HG02678 (cell line): ENCODE data around the gene LONP1.
"Not testable (repeated sequence)": the region's sequence is repeated elsewhere in the genome, so short reads cannot be mapped to it uniquely, and the experiment has no call there.

Experiments used
- ATAC-seq: cut with Tn5 transposase; IDR thresholded peaks from one replicate; pipeline ENCODE4 v1.9.1; 2021; ENCODE audit warnings: mild to moderate bottlenecking, moderate library complexity; ENCODE audit not compliant: unreplicated experiment

Gene LONP1

GRCh38 chr19:5719961-5720790, at the start of gene LONP1, which contains the start of gene CATSPERD:
Gene LONP1, minus strand, starts transcription at chr19:5720146. Its CDS starts 14 bp downstream, at chr19:5720132.
Gene CATSPERD, plus strand, starts transcription at chr19:5720637. Its CDS starts 101 bp downstream, at chr19:5720738.
- peak; percentile 90 for ATAC-seq

- ATAC-seq = no peak
Measured at GRCh38 chr19:5767949-5768348, 48.0 kb upstream of the LONP1 start.

- ATAC-seq = no peak
Measured at GRCh38 chr19:5765220-5765619, 45.3 kb upstream of the LONP1 start.

GRCh38 chr19:5762608-5763217, 42.8 kb upstream of the LONP1 start:
- ATAC-seq = no peak

GRCh38 chr19:5753743-5754142, 33.8 kb upstream of the LONP1 start:
- no peak for ATAC-seq

- ATAC-seq = no peak
Measured at GRCh38 chr19:5751709-5752108, 31.8 kb upstream of the LONP1 start.

- ATAC-seq = no peak
Measured at GRCh38 chr19:5749505-5749904, 29.6 kb upstream of the LONP1 start.

GRCh38 chr19:5748920-5749319, 29.0 kb upstream of the LONP1 start:
- ATAC-seq = not testable (repeated sequence)

- not testable (repeated sequence) for ATAC-seq
Measured at GRCh38 chr19:5744999-5745398, 25.1 kb upstream of the LONP1 start.

- no peak for ATAC-seq
Measured at GRCh38 chr19:5743630-5744029, 23.7 kb upstream of the LONP1 start.

GRCh38 chr19:5742051-5742450, 22.1 kb upstream of the LONP1 start:
- ATAC-seq = no peak

- no peak for ATAC-seq
Measured at GRCh38 chr19:5738423-5738822, 18.5 kb upstream of the LONP1 start.

- not testable (repeated sequence) for ATAC-seq
Measured at GRCh38 chr19:5733172-5733571, 13.2 kb upstream of the LONP1 start.

- ATAC-seq = no peak
Measured at GRCh38 chr19:5727453-5728050, 7.6 kb upstream of the LONP1 start.

- no peak for ATAC-seq
Measured at GRCh38 chr19:5719274-5719960, 529 bp downstream of the LONP1 start.

GRCh38 chr19:5718579-5719273, 1.2 kb downstream of the LONP1 start:
- no peak for ATAC-seq

- no peak for ATAC-seq
Measured at GRCh38 chr19:5718037-5718578, 1.8 kb downstream of the LONP1 start.

- ATAC-seq = no peak
Measured at GRCh38 chr19:5717215-5717935, 2.6 kb downstream of the LONP1 start.

- ATAC-seq = no peak
Measured at GRCh38 chr19:5714816-5715215, 5.1 kb downstream of the LONP1 start.

GRCh38 chr19:5713228-5713627, 6.7 kb downstream of the LONP1 start:
- no peak for ATAC-seq
